Thymus (tissue), 11 donors: Measurements from ENCODE around the gene WDR90. TPM values are rescaled to one million over a fixed set of nuclear protein-coding genes. Genes with fewer than 3 reads are reported as not detected.

ENCODE experiments used
- DNase-seq, 9 donors: peaks; one replicate each; pipeline ENCODE4 v3.0.0-alpha.2; 2013; ENCODE audit warnings: low spot score in 9 of 9, low read depth in 6 of 9, missing footprints in 1 of 9
- H3K27ac ChIP-seq, 2 donors: one replicate each; pipeline ENCODE4 v1.5.1; 2013; ENCODE audit warnings: control low read depth in 1 of 2, low read depth in 1 of 2, low read length in 1 of 2, mild to moderate bottlenecking in 1 of 2, moderate library complexity in 1 of 2
- H3K27me3 ChIP-seq, 2 donors: one replicate each; pipeline ENCODE4 v1.5.1; 2013; ENCODE audit warnings: low read length in 1 of 2; ENCODE audit not compliant: control insufficient read depth in 2 of 2, insufficient read depth in 1 of 2
- H3K36me3 ChIP-seq, 2 donors: one replicate each; pipeline ENCODE4 v1.5.1; 2013; ENCODE audit warnings: low read length in 1 of 2, mild to moderate bottlenecking in 1 of 2, moderate library complexity in 1 of 2; ENCODE audit not compliant: control insufficient read depth in 2 of 2, insufficient read depth in 2 of 2
- H3K4me1 ChIP-seq, 2 donors: one replicate each; pipeline ENCODE4 v1.5.1; 2013; ENCODE audit warnings: low read length in 2 of 2; ENCODE audit not compliant: control insufficient read depth in 2 of 2, insufficient read depth in 2 of 2
- H3K4me3 ChIP-seq, 2 donors: one replicate each; pipeline ENCODE4 v1.5.1; 2013; ENCODE audit warnings: low read length in 2 of 2, control low read depth in 1 of 2, mild to moderate bottlenecking in 1 of 2
- H3K9me3 ChIP-seq, 2 donors: one replicate each; pipeline ENCODE4 v1.5.1; 2013; ENCODE audit warnings: low read length in 1 of 2, mild to moderate bottlenecking in 1 of 2; ENCODE audit not compliant: control insufficient read depth in 2 of 2, insufficient read depth in 1 of 2
- WGBS: extraction: QIAGEN DNeasy Blood & Tissue Kit; methylation state at CpG from one replicate; pipeline ENCODE4 v1.1.7; 2013; 5-methylcytosine and 5-hydroxymethylcytosine counted together
- polyA plus RNA-seq: library from polyadenylated mRNA; stranded (reverse); fragments of 200-250 nt; gene quantifications from one replicate; pipeline ENCODE4 v1.2.3, GENCODE V29; 2013
- total RNA-seq: library from RNA; stranded (reverse); fragments of 120-200 nt; gene quantifications from one replicate; pipeline ENCODE4 v1.2.4, GENCODE V29; 2013
- donor health status: healthy.

Gene WDR90
- total and polyA plus RNA-seq, 2 donors: 10.1 to 22.6 TPM

DNA sequence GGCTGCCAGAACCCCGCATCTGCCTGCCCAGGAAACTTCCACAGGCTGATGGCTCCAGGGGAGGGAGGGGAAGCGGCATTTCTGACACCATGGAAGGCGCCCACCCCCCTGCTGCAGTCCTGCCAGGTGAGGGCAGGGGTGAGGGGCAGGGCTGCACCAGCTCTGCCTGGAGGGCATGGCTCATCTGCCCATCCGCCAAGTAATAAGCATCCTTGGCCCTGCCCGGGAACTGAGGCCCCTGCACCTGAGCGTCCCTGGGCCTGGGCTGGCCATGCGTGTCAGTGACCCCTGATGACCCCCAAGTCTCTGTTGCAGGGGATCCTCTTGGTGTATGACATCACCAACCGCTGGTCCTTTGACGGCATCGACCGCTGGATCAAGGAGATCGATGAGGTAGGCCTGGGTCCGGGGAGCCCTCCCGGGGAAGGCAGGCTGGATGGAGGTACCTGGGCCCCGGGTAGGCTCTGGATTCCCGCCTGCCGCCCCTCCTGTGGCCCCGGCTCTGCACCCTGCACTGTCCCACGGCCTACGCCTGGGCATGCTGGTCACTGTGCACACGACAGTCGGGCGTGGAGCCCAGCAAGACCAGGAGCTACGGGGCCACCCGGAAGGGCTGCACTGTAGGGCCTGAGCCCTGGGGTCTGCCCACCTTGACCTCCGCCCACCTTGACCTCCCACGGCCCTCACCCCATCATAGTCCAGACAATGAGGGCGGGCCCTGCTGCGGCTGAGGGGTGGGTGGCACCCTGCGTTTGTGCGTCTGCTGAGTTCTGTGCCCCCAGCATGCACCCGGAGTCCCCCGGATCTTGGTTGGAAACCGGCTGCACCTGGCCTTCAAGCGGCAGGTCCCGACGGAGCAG is 23.8 kb upstream of the WDR90 start:
- Histone ChIP-seq H3K27me3 (peaks cover 0 to 5% of the 10 kb centered on the region in 2 donors), H3K27ac (no peak overlapping the region), H3K36me3 (peaks cover 13 to 44% of the 10 kb centered on the region in 2 donors), H3K4me3 (no peak overlapping the region), H3K4me1 (peaks cover 0 to 12% of the 10 kb centered on the region in 2 donors), H3K9me3 (peaks cover 0 to 2% of the 10 kb centered on the region in 2 donors)
- 98% methylated on average over 37 of the region's 37 CpGs for WGBS
- no peak for DNase-seq

DNA sequence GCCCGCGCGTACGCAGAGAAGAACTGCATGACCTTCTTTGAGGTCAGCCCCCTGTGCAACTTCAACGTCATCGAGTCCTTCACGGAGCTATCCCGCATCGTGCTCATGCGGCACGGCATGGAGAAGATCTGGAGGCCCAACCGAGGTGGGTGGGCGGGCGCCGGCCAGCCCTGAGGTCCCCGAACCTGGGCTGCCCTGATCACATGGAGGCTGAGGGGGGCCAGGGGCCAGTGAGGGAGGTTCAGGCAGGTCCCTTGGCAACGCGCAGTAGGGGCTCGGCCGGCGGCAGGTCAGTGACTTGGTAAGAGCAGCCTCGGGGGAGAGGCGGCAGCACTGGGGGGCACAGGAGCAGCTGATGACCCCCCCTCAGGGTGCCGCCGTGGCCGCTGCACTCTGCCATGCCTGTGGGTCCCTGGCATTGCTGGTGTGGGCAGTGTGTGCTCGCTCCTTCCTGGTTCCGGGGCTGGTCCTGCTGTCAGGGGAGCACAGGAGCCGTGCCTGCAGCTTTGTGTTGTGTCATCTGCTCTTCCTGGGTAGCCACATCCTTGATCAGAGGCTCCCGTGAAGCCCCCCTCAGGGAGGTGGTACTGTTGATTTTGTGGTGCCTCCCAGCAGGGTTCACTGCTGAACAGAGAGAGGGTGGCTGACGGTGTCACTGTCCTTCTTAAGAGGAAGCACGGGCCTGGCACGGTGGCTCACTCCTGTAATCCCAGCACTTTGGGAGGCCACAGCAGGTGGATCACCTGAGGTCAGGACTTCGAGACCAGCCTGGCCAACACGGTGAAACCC is 23.0 kb upstream of the WDR90 start:
- Histone ChIP-seq H3K27me3 (peaks cover 0 to 13% of the 10 kb centered on the region in 2 donors), H3K27ac (no peak overlapping the region), H3K9me3 (peaks cover 0 to 1% of the 10 kb centered on the region in 2 donors), H3K4me1 (peaks cover 0 to 16% of the 10 kb centered on the region in 2 donors), H3K4me3 (no peak overlapping the region), H3K36me3 (peaks cover 13 to 44% of the 10 kb centered on the region in 2 donors)
- no peak for DNase-seq
- 97% methylated on average over 35 of the region's 35 CpGs for WGBS

DNA sequence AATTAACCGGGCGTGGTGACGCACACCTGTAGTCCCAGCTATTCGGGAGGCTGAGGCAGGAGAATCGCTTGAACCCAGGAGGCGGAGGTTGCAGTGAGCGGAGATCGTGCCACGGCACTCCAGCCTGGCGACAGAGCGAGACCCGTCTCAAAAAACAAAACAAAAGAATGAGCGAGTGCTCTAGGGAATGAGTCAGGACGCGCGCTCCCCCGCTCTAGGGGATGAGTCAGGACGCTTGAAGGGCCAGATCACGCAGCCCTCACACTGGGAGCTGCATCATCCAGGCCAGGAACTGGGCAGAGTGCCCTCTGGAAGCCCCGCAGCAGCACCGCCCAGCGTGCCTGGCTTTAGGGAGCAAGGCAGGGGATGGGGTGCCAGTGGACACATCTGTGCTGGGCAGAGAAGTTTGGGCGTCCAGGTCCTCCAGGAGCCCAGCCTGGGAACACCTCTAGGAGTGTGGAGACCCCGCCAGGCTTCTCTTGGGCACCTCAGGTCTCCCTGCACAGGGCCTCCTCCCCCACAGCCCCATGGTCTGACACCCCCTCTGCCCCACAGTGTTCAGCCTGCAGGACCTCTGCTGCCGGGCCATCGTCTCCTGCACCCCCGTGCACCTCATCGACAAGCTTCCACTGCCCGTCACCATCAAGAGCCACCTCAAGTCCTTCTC is 22.2 kb upstream of the WDR90 start:
- H3K27ac ChIP-seq: no peak overlapping the region
- H3K9me3 ChIP-seq: no peaks in the 10 kb centered on the region
- H3K4me1 ChIP-seq: peaks cover 0 to 9% of the 10 kb centered on the region in 2 donors
- peaks cover 13 to 44% of the 10 kb centered on the region in 2 donors for H3K36me3 ChIP-seq
- no peak for DNase-seq
- H3K27me3 ChIP-seq: peaks cover 0 to 15% of the 10 kb centered on the region in 2 donors
- no peak overlapping the region for H3K4me3 ChIP-seq
- WGBS: 97% methylated on average over 29 of the region's 29 CpGs

DNA sequence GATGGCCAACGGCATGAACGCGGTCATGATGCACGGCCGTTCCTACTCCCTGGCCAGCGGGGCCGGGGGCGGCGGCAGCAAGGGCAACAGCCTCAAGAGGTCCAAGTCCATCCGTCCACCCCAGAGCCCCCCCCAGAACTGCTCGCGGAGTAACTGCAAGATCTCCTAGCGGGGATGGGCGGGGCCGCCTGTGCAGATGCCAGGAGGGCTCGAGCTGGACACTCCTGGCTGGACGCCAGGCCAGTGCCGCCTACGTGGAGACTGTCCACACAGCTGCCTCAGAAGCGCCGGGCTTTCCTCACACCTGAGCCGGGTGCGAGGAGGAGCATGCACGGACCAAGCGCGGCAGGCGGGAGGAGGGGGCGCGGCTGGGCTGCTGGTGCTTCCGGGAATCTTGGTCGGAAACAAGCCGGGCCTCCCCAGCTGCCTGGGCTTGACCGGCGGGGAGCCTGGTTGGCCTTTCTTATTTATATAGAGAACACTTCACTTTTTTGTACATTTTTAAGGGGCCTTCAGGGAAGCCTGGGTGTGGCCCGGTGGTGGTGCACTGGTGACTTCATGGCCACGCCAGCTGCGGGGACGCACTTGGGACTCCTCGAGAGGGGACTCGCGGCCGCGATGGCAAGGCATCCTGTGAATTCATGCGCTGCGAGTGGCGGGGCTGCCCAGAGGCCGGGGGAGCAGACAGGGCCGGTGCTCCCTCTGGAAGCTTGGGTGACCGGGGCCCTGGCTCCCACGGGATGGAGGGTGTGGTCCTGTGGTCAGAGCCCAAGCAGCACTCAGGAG is 21.5 kb upstream of the WDR90 start:
- no peaks in the 10 kb centered on the region for H3K9me3 ChIP-seq
- no peak overlapping the region for H3K27ac ChIP-seq
- 95% methylated on average over 50 of the region's 50 CpGs for WGBS
- DNase-seq: no peak
- H3K4me1 ChIP-seq: peaks cover 0 to 9% of the 10 kb centered on the region in 2 donors
- H3K36me3 ChIP-seq: peaks cover 13 to 46% of the 10 kb centered on the region in 2 donors
- H3K27me3 ChIP-seq: peaks cover 0 to 15% of the 10 kb centered on the region in 2 donors
- no peak overlapping the region for H3K4me3 ChIP-seq

DNA sequence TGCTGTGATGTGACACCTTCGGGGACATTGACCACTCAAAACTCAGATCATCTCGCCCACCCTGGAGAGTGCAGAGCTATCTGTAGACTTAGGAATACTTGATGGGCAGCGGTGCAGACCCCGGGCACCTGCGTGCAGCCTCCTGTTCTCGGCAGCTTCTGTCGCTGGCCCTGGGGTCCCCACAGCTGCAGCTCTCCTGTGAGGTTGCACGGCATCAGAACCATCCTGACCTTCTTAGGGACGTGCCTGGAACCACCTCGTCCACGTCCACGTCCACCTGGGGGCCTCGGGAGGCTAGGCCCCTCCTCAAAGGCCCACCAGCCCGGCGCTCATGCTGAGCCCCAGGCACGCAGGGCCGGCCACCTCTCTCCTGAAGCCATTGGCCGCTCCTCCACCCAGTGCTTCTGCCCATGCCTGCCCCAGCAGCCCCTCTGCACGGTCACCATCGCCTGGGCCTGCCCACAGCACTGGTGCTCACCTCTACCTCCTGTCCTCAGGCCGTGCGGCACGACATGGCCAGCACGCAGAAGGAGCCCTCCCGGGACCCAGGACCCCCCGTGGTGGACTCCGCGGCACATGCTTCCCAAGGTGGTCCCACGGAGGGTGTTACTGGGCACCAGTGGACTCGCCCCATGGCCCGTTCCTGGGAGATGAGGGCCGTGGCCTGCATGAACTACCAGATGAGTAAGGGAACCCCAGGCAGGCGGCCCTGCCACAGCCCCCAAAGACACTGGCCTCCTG is 20.7 kb upstream of the WDR90 start:
- 97% methylated on average over 33 of the region's 33 CpGs for WGBS
- H3K27me3 ChIP-seq: peaks cover 0 to 15% of the 10 kb centered on the region in 2 donors

DNA sequence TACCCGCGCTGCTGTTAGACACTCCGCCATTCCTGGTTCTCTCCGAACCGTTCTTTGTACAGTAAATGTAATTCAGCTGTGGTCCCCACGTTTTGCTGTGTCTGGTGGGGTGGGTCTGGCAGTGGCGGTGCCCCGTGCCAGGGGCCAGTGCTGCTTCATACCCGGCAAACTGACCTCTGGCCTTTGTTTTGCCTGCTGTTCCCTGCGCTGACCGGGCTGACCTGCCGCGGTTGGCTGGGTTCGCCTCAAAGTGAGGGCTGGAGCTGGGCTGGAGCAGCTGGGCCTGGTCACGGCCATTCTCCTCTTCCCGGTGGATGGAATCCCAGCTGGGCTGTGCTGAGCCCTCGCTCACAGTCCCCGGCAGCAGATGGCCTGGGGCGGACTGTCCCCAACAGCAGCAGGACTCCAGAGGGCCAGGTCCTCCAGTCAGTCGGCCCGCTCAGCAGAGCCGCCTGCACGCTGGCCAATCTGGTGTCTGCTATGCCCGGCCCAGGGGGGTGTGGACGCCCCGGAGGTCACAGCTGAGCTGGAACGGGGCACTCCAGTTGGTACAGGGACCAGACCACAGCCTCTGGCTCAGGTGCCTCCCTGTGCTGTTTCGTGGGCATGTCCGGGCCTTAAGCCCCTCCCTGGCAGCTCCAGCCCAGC is 19.9 kb upstream of the WDR90 start:
- H3K4me3 ChIP-seq: no peak overlapping the region
- peaks cover 0 to 9% of the 10 kb centered on the region in 2 donors for H3K4me1 ChIP-seq
- 94% methylated on average over 29 of the region's 29 CpGs for WGBS
- no peaks in the 10 kb centered on the region for H3K9me3 ChIP-seq
- H3K36me3 ChIP-seq: peaks cover 15 to 60% of the 10 kb centered on the region in 2 donors
- DNase-seq: no peak
- no peak overlapping the region for H3K27ac ChIP-seq
- peaks cover 0 to 15% of the 10 kb centered on the region in 2 donors for H3K27me3 ChIP-seq

More for the DNA sequence above, 20.7 kb upstream of the WDR90 start:
- Histone ChIP-seq H3K9me3 (no peaks in the 10 kb centered on the region), H3K4me1 (peaks cover 0 to 9% of the 10 kb centered on the region in 2 donors), H3K27ac (no peak overlapping the region), H3K4me3 (no peak overlapping the region), H3K36me3 (peaks cover 13 to 54% of the 10 kb centered on the region in 2 donors)
- no peak for DNase-seq

DNA sequence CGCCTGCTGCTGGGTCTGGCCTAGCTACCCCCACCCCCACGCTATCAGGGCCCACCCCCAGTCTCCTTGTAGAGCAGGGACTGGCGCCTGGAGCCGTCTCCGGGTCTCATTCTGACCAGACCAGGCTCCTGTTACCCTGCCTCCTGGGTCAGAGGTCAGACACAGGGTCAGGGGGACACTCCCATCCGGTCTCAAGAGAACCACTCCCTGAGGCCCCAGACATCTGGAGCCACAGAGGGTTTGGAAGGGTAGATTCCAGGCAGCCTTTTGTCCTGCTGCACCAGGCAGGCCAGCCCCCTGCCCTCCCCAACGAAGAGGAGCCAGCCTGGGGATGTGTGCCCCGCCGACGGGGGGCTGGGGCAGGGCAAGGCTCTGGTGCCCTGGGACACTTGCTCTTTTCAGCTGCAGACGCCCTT is 19.3 kb upstream of the WDR90 start:
- H3K27ac ChIP-seq: no peak overlapping the region
- H3K4me3 ChIP-seq: no peak overlapping the region
- peaks cover 0 to 12% of the 10 kb centered on the region in 2 donors for H3K4me1 ChIP-seq
- 85% methylated on average over 11 of the region's 11 CpGs for WGBS
- peaks cover 0 to 15% of the 10 kb centered on the region in 2 donors for H3K27me3 ChIP-seq
- peaks cover 20 to 60% of the 10 kb centered on the region in 2 donors for H3K36me3 ChIP-seq
- no peak for DNase-seq
- H3K9me3 ChIP-seq: no peaks in the 10 kb centered on the region
